ENCODE results near the gene GLG1.
A peak's percentile ranks its signal among the peaks of the same experiment; 100 is the strongest.

GLG1 gene

GRCh38 chr16:74608944-74609343 is 2.0 kb upstream of the GLG1 start:
- H3K4me3 ChIP-seq (ENCODE audit: low read length): no peak overlapping the region
- no peak for DNase-seq (ENCODE audit: low read depth)
- TF ChIP-seq CTCF (conservative IDR thresholded peaks at IDR 0.05; ENCODE audit: low read depth, low read length): no peak

DNA sequence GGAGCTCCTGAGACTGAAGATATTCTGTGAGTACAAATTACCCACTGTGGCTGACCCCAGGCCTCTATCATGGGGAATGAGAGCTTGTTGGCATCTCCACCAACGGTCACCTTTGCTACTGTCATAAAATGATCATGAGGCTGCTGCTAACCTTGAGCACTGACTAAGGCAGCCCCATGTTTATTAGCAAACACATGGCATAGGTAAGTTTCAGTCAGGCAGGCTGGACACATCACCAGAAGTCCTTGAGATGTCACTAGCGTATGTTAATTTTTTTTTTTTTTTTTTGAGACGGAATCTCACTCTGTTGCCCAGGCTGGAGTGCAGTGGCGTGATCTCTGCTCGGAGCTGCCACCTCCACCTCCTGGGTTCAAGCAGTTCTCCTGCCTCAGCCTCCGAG is 1.5 kb upstream of the GLG1 start:
- no peak overlapping the region for H3K4me3 ChIP-seq (ENCODE audit: low read length)
- no peak for TF ChIP-seq CTCF (conservative IDR thresholded peaks at IDR 0.05; ENCODE audit: low read depth, low read length)
- no peak for DNase-seq (ENCODE audit: low read depth)

GRCh38 chr16:74607962-74608356 is 1.0 kb upstream of the GLG1 start:
- DNase-seq (ENCODE audit: low read depth): no peak
- TF ChIP-seq CTCF (conservative IDR thresholded peaks at IDR 0.05; ENCODE audit: low read depth, low read length): no peak
- no peak overlapping the region for H3K4me3 ChIP-seq (ENCODE audit: low read length)

DNA sequence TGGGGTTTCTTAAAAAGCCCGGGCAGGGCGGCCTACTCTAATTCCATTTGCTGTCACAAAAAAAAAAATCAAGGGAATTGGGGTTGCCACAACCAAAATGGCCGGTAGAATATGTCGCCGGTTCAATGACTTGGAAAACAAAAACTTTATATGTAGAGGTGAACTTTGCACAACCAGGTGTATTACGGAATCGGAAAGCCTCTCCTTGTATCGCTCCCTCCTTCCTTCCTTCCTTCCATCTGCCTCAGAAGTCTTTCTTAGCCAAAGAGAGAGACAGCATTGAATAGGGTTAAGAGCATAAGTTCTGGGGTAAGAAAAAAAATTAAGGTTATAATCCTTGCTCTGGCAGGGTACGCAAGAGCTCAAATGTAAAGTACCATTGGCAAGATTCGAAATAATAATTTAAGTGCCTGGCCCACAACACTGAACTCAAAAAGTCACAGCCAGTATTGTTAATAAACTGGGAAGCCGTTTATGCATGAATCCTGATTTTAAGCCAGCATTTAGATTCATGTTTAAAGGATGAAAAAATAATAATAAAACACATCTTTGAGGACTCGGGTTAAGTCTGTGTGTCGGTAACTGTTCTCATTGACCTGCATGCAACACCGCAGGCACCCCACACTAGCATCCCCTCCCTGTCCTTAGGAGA is 522 bp upstream of the GLG1 start:
- peak overlapping the region; percentile 88 for H3K4me3 ChIP-seq (ENCODE audit: low read length)
- peak; percentile 12 for DNase-seq (ENCODE audit: low read depth)

DNA sequence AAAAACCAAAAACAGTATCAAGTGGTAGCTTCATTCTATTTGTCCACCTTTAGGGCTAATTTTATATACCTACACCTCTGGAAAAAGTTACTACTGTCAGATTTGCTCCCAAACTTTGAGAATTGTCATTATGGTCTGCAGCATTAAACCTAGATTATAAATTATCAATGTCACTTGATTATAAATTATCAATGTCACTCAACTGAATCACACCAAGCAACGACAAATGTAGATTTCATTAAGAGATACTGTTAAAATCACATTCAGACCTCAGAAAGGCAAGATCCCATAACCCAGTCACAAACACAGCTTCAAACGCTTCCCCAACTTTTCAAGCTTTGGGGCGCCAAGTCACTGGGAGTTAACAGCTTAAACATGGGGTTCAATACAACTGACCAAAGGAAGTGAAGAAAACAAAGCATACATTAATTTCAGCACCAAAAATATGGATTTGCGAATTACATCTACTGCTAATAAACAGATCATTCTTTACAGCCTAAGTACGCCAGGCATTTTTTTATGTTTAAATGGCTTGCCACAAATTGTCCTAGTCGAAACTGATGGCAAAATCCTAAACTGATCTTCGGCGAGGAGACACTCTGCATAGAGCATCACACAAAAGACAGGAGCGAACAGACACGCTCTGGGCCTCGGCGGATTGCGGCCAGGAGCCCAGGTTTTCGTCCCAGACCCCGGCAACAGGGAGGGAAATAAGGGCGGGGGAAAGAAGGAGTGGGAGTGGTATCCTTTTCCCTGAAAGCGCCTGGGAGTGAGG is 981 bp downstream of the GLG1 start:
- no peak for TF ChIP-seq CTCF (conservative IDR thresholded peaks at IDR 0.05; ENCODE audit: low read depth, low read length)
- DNase-seq (ENCODE audit: low read depth): no peak
- H3K4me3 ChIP-seq (ENCODE audit: low read length): peak overlapping the region; percentile 88

More for the DNA sequence above, 522 bp upstream of the GLG1 start:
- no peak for TF ChIP-seq CTCF (conservative IDR thresholded peaks at IDR 0.05; ENCODE audit: low read depth, low read length)

DNA sequence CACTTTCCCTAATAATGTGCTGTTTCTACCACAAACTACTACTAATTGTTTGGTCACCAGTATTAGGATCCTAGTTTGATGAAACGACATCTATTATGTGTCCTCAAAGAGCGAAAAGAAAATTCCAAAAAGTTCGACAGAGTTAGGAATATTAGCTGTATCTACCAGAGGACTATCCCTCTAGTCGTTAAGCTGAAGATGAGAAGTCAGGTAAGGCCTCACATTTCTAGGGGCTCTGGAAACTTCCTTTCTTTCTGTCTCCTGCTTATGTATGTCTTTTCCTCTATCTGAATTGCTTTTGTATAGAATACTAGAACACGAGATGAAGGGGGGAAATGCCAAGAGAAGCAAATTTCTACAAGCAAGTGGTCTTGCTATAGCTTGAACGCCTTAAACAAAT is 1.6 kb downstream of the GLG1 start:
- no peak for DNase-seq (ENCODE audit: low read depth)
- TF ChIP-seq CTCF (conservative IDR thresholded peaks at IDR 0.05; ENCODE audit: low read depth, low read length): no peak
- H3K4me3 ChIP-seq (ENCODE audit: low read length): peak overlapping the region; percentile 88

DNA sequence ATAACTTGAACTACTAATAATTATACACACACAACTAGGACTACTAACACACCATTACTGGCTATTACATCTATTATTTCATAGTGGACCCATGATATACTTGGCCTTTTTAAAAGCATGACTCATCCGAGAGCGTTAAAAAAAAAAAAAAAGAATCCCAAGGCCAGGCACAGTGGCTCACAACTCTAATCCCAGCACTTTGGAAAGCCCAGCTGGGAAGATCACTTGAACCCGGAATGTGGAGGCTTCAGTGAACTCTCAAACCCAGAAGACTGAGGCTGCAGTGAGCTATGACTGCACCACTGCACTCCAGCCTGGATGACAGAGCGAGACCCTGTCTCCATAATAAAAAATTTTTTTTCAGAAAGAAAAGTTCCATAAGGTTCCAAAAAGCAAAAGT is 3.1 kb downstream of the GLG1 start:
- no peak overlapping the region for H3K4me3 ChIP-seq (ENCODE audit: low read length)
- no peak for TF ChIP-seq CTCF (conservative IDR thresholded peaks at IDR 0.05; ENCODE audit: low read depth, low read length)
- no peak for DNase-seq (ENCODE audit: low read depth)

Measured in retinal pigment epithelial cell (primary cell).